ENCODE measurements around the gene TMEM191C. TPM values are rescaled to one million over a fixed set of nuclear protein-coding genes. Genes with fewer than 3 reads are reported as not detected.
A peak's percentile ranks its signal among the peaks of the same experiment; 100 is the strongest.
"Not testable (repeated sequence)": the region's sequence is repeated elsewhere in the genome, so short reads cannot be mapped to it uniquely, and the experiment has no call there.

The TMEM191C gene
- total RNA-seq, 1 donor from 2014 or later: not detected

DNA sequence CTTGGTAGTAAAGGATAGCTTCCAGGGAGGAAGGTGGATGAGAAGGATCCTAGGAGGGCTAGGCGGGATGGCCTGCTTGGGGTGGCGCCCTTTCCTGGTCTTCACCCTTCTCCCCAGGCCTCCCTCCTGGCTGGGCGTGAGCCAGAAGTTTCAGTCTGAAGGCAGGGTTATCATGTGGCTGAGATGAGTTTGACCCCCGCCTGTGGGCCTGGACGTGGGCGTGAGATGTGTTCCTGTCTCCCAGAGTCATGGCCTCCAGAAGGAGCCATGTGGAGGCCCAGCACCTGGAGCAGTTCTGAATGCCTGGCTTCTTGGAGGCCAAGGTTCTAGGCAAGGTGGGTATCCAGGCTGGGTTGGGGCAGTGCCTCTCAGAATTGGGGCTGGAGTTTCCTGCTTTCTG, 29.2 kb upstream of the TMEM191C start:
- DNase-seq (ENCODE audit: low spot score); H3K9me3 Mint-ChIP-seq; H3K36me3 ChIP-seq; H3K4me1 ChIP-seq; H3K27ac ChIP-seq; H3K36me3 Mint-ChIP-seq; H3K9me3 ChIP-seq (ENCODE audit: low read depth); H3K4me3 ChIP-seq; H3K4me2 ChIP-seq; H3K27ac Mint-ChIP-seq; H3K27me3 ChIP-seq; H3K27me3 Mint-ChIP-seq (ENCODE audit: insufficient read depth, low read depth); H3K4me1 Mint-ChIP-seq; H2AFZ ChIP-seq (replicated peaks); H3F3A ChIP-seq (ENCODE audit: low read depth); H3K9ac ChIP-seq; H3K4me3 Mint-ChIP-seq; H4K20me1 ChIP-seq (ENCODE audit: low read depth); H3K79me2 ChIP-seq (ENCODE audit: low read depth): not testable (repeated sequence)

DNA sequence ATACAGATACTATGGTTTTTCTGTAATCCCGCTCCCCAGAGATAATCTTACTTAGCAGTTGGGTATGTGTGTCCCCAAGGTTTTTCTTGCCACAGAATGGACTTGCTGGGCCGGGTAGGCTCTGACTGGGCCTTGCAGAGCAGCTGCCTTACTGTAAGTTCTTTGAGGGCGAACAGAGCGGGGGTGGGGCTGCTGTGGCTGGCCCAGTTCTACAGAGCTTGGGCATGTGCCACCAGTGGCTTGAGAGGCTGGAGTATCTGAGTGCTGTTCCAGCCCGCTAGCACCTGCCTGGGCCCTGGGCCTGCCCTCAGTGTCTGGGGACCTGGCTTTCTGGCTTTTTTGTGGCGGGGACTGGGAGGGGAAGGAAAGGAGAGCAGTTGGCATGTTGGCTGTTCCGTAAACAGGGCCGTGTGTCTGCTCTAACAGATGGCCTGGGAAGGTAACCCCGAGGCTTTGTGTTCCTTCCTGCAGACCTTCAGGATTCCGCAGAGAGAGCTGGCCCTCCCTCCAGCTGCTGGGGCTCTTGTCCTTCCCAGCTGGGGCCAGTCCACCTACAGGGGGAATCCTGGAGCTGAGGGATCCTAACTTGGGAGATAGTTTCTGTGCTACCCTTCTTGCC, 27.1 kb upstream of the TMEM191C start:
- not testable (repeated sequence) for H3K4me1 Mint-ChIP-seq; H3K27ac ChIP-seq; H3K9me3 ChIP-seq (ENCODE audit: low read depth); H3F3A ChIP-seq (ENCODE audit: low read depth); H3K9me3 Mint-ChIP-seq; H3K36me3 ChIP-seq; DNase-seq (ENCODE audit: low spot score); H3K36me3 Mint-ChIP-seq; H3K4me2 ChIP-seq; H3K27me3 ChIP-seq; H2AFZ ChIP-seq (replicated peaks); H3K4me1 ChIP-seq; H3K27ac Mint-ChIP-seq; H3K27me3 Mint-ChIP-seq (ENCODE audit: insufficient read depth, low read depth); H3K4me3 ChIP-seq; H3K9ac ChIP-seq; H3K4me3 Mint-ChIP-seq
- Histone ChIP-seq H4K20me1 (ENCODE audit: low read depth) (peaks cover 20% of the 10 kb centered on the region), H3K79me2 (ENCODE audit: low read depth) (peaks cover 18% of the 10 kb centered on the region)

DNA sequence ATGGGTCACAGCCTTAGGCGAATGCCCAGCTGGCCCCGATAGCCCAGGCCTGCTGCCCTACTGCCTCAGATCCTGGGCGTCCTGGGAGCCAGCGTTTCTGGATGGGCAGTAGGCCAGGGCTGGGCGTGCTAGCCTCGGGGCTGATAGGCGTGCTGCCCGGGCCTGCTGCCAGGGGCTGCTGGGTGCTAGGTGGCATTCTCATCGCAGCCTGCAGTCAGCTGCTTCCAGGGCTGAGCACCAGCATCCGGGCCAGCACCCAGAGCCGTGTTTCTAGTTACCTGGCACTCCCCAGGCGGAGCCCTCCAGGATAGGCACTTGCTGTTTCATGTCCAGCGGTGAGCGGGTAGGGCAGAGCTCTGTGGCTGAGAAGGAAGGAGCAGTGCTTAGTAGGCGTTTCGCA, 26.5 kb upstream of the TMEM191C start:
- not testable (repeated sequence) for H3K4me2 ChIP-seq; H3K4me3 Mint-ChIP-seq; H3K27ac ChIP-seq; H3K9me3 ChIP-seq (ENCODE audit: low read depth); DNase-seq (ENCODE audit: low spot score); H3K9ac ChIP-seq; H3K36me3 ChIP-seq; H3K27ac Mint-ChIP-seq; H3K27me3 Mint-ChIP-seq (ENCODE audit: insufficient read depth, low read depth); H3F3A ChIP-seq (ENCODE audit: low read depth); H3K27me3 ChIP-seq; H3K9me3 Mint-ChIP-seq; H3K4me1 Mint-ChIP-seq; H3K4me1 ChIP-seq; H3K4me3 ChIP-seq; H3K36me3 Mint-ChIP-seq; H2AFZ ChIP-seq (replicated peaks)
- peaks cover 20% of the 10 kb centered on the region for H4K20me1 ChIP-seq (ENCODE audit: low read depth)
- peaks cover 18% of the 10 kb centered on the region for H3K79me2 ChIP-seq (ENCODE audit: low read depth)

DNA sequence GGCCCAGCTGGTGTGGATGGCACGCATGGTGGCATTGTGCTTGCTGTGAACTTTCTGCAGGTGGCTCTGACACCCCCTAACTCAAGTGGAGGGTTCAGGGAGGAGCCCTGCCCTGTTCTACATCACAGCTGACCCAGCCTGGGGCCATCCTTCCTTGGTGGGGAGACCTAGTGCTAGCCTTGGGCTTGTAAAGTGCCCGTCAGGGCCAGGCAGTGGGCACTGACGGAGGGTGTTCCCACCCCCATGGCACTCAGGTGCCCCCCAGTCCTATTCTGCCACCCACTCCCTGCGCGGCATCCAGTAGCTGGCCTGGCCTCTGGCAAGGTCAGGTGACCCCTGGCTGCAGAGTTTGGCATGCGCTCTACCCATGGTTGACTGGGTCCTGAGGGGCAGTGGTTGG, 26.0 kb upstream of the TMEM191C start:
- H3K4me1 Mint-ChIP-seq: not testable (repeated sequence)

DNA sequence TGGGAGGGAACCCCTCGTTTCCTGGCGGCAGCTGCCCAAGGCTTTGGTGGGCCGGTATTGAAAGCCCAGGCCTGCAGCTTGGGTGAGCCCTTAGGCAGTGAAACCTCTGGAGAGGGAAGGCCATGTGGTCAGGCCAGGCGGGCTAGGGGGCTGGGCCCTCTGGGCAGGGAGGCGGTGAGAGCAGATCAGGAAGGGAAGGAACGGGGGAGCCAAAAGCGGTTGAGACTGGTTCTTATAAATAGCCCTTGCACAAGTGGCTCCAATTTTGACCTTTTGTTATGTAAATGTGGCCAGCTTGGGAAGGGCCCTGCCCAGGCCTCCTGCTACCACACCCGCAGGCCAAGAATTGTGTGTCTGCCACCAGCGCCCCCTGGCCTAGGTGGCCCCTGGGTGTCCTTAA, 25.1 kb upstream of the TMEM191C start:
- H3K4me3 ChIP-seq; H3K27ac ChIP-seq; H3K4me1 Mint-ChIP-seq; H3K9me3 ChIP-seq (ENCODE audit: low read depth); H3F3A ChIP-seq (ENCODE audit: low read depth); H3K4me1 ChIP-seq; H3K4me2 ChIP-seq; H3K4me3 Mint-ChIP-seq; H3K36me3 ChIP-seq; H3K9me3 Mint-ChIP-seq; H3K27ac Mint-ChIP-seq; H3K36me3 Mint-ChIP-seq; DNase-seq (ENCODE audit: low spot score); H3K27me3 Mint-ChIP-seq (ENCODE audit: insufficient read depth, low read depth); H3K27me3 ChIP-seq; H3K9ac ChIP-seq; H2AFZ ChIP-seq (replicated peaks): not testable (repeated sequence)
- Histone ChIP-seq H4K20me1 (ENCODE audit: low read depth) (peaks cover 24% of the 10 kb centered on the region), H3K79me2 (ENCODE audit: low read depth) (peaks cover 18% of the 10 kb centered on the region)

More for the DNA sequence above, 26.0 kb upstream of the TMEM191C start:
- not testable (repeated sequence) for H3K27ac Mint-ChIP-seq; H3K4me3 Mint-ChIP-seq; H3K27me3 Mint-ChIP-seq (ENCODE audit: insufficient read depth, low read depth); H3K27ac ChIP-seq; H3K4me3 ChIP-seq; H2AFZ ChIP-seq (replicated peaks); H3K9me3 Mint-ChIP-seq; DNase-seq (ENCODE audit: low spot score); H3K9ac ChIP-seq; H3K4me2 ChIP-seq; H3K4me1 ChIP-seq; H3K36me3 ChIP-seq; H3K36me3 Mint-ChIP-seq; H3K9me3 ChIP-seq (ENCODE audit: low read depth); H3F3A ChIP-seq (ENCODE audit: low read depth); H3K27me3 ChIP-seq
- H4K20me1 ChIP-seq (ENCODE audit: low read depth): peaks cover 19% of the 10 kb centered on the region
- peaks cover 18% of the 10 kb centered on the region for H3K79me2 ChIP-seq (ENCODE audit: low read depth)

DNA sequence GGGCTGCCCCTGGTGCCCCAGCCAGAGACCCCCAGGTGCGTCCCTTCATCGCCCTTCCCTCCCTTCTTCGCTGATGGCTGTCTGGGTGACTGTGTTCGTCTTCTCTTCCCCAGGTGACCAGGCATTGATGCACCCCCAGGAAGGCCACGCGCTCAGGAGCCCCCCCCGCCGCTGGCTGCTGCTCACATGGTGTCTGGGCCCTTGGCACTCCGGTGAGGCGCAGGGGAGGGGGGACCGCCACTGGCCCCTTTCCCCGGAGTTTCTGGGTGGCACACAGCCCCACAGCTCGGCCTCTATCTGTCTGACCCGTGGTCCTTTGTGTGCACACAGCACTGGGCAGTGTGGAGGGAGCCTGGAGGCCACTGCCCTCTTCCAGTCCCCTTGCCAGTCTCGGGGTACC, 24.5 kb upstream of the TMEM191C start:
- peaks cover 29% of the 10 kb centered on the region for H4K20me1 ChIP-seq (ENCODE audit: low read depth)
- not testable (repeated sequence) for H3K4me3 ChIP-seq; H3K27me3 Mint-ChIP-seq (ENCODE audit: insufficient read depth, low read depth); H3K36me3 Mint-ChIP-seq; H3K9me3 ChIP-seq (ENCODE audit: low read depth); H3K27me3 ChIP-seq; H3K4me2 ChIP-seq; H3K4me3 Mint-ChIP-seq; H3K4me1 Mint-ChIP-seq; H3K4me1 ChIP-seq; H3K9me3 Mint-ChIP-seq; H3K9ac ChIP-seq; H3K36me3 ChIP-seq; H3F3A ChIP-seq (ENCODE audit: low read depth); H2AFZ ChIP-seq (replicated peaks)
- H3K27ac Mint-ChIP-seq: peak overlapping the region; percentile 96
- peaks cover 18% of the 10 kb centered on the region for H3K79me2 ChIP-seq (ENCODE audit: low read depth)
- peak; percentile 1 for DNase-seq (ENCODE audit: low spot score)
- peak overlapping the region; percentile 51 for H3K27ac ChIP-seq
